Small intestine (tissue), 7 donors: ENCODE data around the gene ANO10. TPM values are rescaled to one million over a fixed set of nuclear protein-coding genes. Genes with fewer than 3 reads are reported as not detected.
"Not testable (repeated sequence)": the region's sequence is repeated elsewhere in the genome, so short reads cannot be mapped to it uniquely, and the experiment has no call there.

Experiments
- DNase-seq, 2 donors: peaks; one replicate each; pipeline versions ENCODE4 v3.0.0 to v3.0.0-alpha.2; 2013
- FAIRE-seq: peaks from 2 replicates; lab custom pipeline; 2012; peaks lifted over from hg19 to GRCh38; lab: Jason Lieb, UNC
- H3K27ac ChIP-seq, 3 donors: one replicate each; pipeline ENCODE4 v1.5.1; 2013; ENCODE audit warnings: low read length in 2 of 3, mild to moderate bottlenecking in 2 of 3, control low read depth in 1 of 3, inconsistent platforms in 1 of 3, low read depth in 1 of 3, moderate library complexity in 1 of 3
- H3K27me3 ChIP-seq, 3 donors: one replicate each; pipeline ENCODE4 v1.6.1; 2013; ENCODE audit warnings: low read length in 3 of 3, inconsistent platforms in 1 of 3; ENCODE audit not compliant: control insufficient read depth in 3 of 3, insufficient read depth in 3 of 3
- H3K36me3 ChIP-seq, 3 donors: one replicate each; pipeline ENCODE4 v1.6.1; 2013; ENCODE audit warnings: low read length in 3 of 3, inconsistent platforms in 1 of 3, low read depth in 1 of 3, mild to moderate bottlenecking in 1 of 3, moderate library complexity in 1 of 3; ENCODE audit not compliant: control insufficient read depth in 3 of 3, insufficient read depth in 2 of 3
- H3K4me1 ChIP-seq, 3 donors: one replicate each; pipeline ENCODE4 v1.6.1; 2013; ENCODE audit warnings: low read length in 2 of 3, inconsistent platforms in 1 of 3, low read depth in 1 of 3, mild to moderate bottlenecking in 1 of 3, moderate library complexity in 1 of 3; ENCODE audit not compliant: control insufficient read depth in 3 of 3, insufficient read depth in 2 of 3
- H3K4me3 ChIP-seq, 3 donors: one replicate each; pipeline ENCODE4 v1.5.1; 2013; ENCODE audit warnings: low read length in 3 of 3, control low read depth in 1 of 3, inconsistent platforms in 1 of 3, low read depth in 1 of 3, mild to moderate bottlenecking in 1 of 3, moderate library complexity in 1 of 3
- H3K9me3 ChIP-seq, 2 donors: one replicate each; pipeline ENCODE4 v1.6.1; 2013; ENCODE audit warnings: low read depth in 1 of 2, low read length in 1 of 2; ENCODE audit not compliant: control insufficient read depth in 2 of 2, insufficient read depth in 1 of 2
- WGBS, 3 donors: extraction: QIAGEN DNeasy Blood & Tissue Kit; methylation state at CpG; one replicate each; pipeline ENCODE4 v1.1.7; 2013; 5-methylcytosine and 5-hydroxymethylcytosine counted together
- polyA plus RNA-seq, 4 donors: library from polyadenylated mRNA; stranded (reverse) in 3 of 4; unstranded in 1 of 4; fragments of 200-250 nt in 3 of 4; fragments of 120-200 nt in 1 of 4; gene quantifications; one replicate each; pipeline versions ENCODE4 v1.2.1 to v1.2.3, GENCODE V29; 2013
- donor health status: healthy with polysubstance abuse.
- donor health status: control.
- donor health status: control.
- donor health status: Bipolar disorder and iron deficiency.
- donor health status: healthy.

The ANO10 gene
- polyA plus RNA-seq, 4 donors, result 21.7 to 45.6 (median 30.1) TPM

- not testable (repeated sequence) for H3K27me3 ChIP-seq, FAIRE-seq, DNase-seq, H3K4me1 ChIP-seq, H3K4me3 ChIP-seq, H3K36me3 ChIP-seq, H3K9me3 ChIP-seq, H3K27ac ChIP-seq
- WGBS, 3 donors, result 22 to 52% (median 51%) methylated on average over 2 of the region's 2 CpGs
Measured at GRCh38 chr3:43599959-43600358, 21.9 kb downstream of the ANO10 start.

- Histone ChIP-seq H3K4me3 (no peak overlapping the region), H3K4me1 (no peaks in the 10 kb centered on the region)
- FAIRE-seq, result no peak
Measured at GRCh38 chr3:43597961-43598360, 23.9 kb downstream of the ANO10 start.

GRCh38 chr3:43596178-43596577 lies 25.6 kb downstream of the ANO10 start:
- H3K4me3 ChIP-seq, H3K27ac ChIP-seq, H3K27me3 ChIP-seq, H3K36me3 ChIP-seq, DNase-seq, H3K9me3 ChIP-seq, H3K4me1 ChIP-seq, FAIRE-seq: not testable (repeated sequence)
- WGBS, 3 donors, result 83 to 95% methylated on average over 2 of the region's 3 CpGs; no CpG with 5 or more reads in 1 of the 3 donors

More at GRCh38 chr3:43597961-43598360, 23.9 kb downstream of the ANO10 start:
- no peak for DNase-seq
- Histone ChIP-seq H3K27ac (no peak overlapping the region), H3K27me3 (no peaks in the 10 kb centered on the region), H3K9me3 (no peaks in the 10 kb centered on the region), H3K36me3 (peaks cover 0 to 3% (median 0%) of the 10 kb centered on the region in 3 donors)

GRCh38 chr3:43595280-43595679 lies 26.5 kb downstream of the ANO10 start:
- not testable (repeated sequence) for H3K27me3 ChIP-seq, H3K36me3 ChIP-seq, H3K4me1 ChIP-seq, FAIRE-seq, DNase-seq, H3K4me3 ChIP-seq, H3K27ac ChIP-seq
- 97 to 99% (median 97%) methylated on average over 3 of the region's 3 CpGs for WGBS, 3 donors
- H3K9me3 ChIP-seq, result peaks cover 0 to 11% of the 10 kb centered on the region in 2 donors

- not testable (repeated sequence) for H3K27ac ChIP-seq, H3K27me3 ChIP-seq, DNase-seq, H3K4me3 ChIP-seq, H3K36me3 ChIP-seq, H3K4me1 ChIP-seq, FAIRE-seq
- peaks cover 0 to 11% of the 10 kb centered on the region in 2 donors for H3K9me3 ChIP-seq
- 94 to 96% (median 96%) methylated on average over 4 of the region's 4 CpGs for WGBS, 3 donors
Measured at GRCh38 chr3:43593588-43593987, 28.2 kb downstream of the ANO10 start.

- not testable (repeated sequence) for H3K36me3 ChIP-seq, H3K27ac ChIP-seq, H3K4me3 ChIP-seq, H3K4me1 ChIP-seq, FAIRE-seq, H3K27me3 ChIP-seq, DNase-seq
- peaks cover 0 to 11% of the 10 kb centered on the region in 2 donors for H3K9me3 ChIP-seq
- 87 to 95% (median 93%) methylated on average over 9 to 10 of the region's 10 CpGs for WGBS, 3 donors
Measured at GRCh38 chr3:43591866-43592265, 29.9 kb downstream of the ANO10 start.

GRCh38 chr3:43587303-43587702 lies 34.5 kb downstream of the ANO10 start:
- WGBS, 3 donors, result 93 to 95% (median 94%) methylated on average over 3 of the region's 3 CpGs
- no peaks in the 10 kb centered on the region for H3K4me1 ChIP-seq
- no peak for FAIRE-seq

GRCh38 chr3:43584043-43584826 lies 37.6 kb downstream of the ANO10 start:
- DNase-seq (no peak), FAIRE-seq (no peak)
- WGBS, 3 donors, result 96 to 98% (median 97%) methylated on average over 14 of the region's 14 CpGs
- Histone ChIP-seq H3K4me1 (no peaks in the 10 kb centered on the region), H3K27ac (no peak overlapping the region), H3K4me3 (no peak overlapping the region), H3K27me3 (no peaks in the 10 kb centered on the region), H3K9me3 (no peaks in the 10 kb centered on the region), H3K36me3 (peaks cover 1 to 5% (median 4%) of the 10 kb centered on the region in 3 donors)

More at GRCh38 chr3:43587303-43587702, 34.5 kb downstream of the ANO10 start:
- no peak for DNase-seq
- H3K4me3 ChIP-seq, result no peak overlapping the region
- H3K9me3 ChIP-seq, result peaks cover 0 to 10% of the 10 kb centered on the region in 2 donors
- H3K27ac ChIP-seq, result no peak overlapping the region
- H3K36me3 ChIP-seq, result peaks cover 0 to 12% (median 0%) of the 10 kb centered on the region in 3 donors
- no peaks in the 10 kb centered on the region for H3K27me3 ChIP-seq
